Caco-2 (cell line): ENCODE measurements around the gene YIF1A. TPM values are rescaled to one million over a fixed set of nuclear protein-coding genes. Genes with fewer than 3 reads are reported as not detected.

Experiments used
- BruUV-seq: library from RNA; stranded (reverse); fragments of 400-500 nt; replicated peaks from 2 replicates; lab custom pipeline; 2021; lab: Mats Ljungman, UMichigan
- CTCF ChIA-PET: fragments of 300-600 bp; sonication (Branson Sonifier 250); formaldehyde crosslinking; loops from one replicate; lab custom pipeline; 2022; ENCODE audit warnings: antibody characterized with exemption; lab: Charles Lee
- POLR2A ChIA-PET: fragments of 300-600 bp; sonication (Branson Sonifier 250); formaldehyde crosslinking; loops from one replicate; lab custom pipeline; 2022; ENCODE audit warnings: antibody characterized with exemption; lab: Charles Lee
- DNase-seq, 2 experiments: peaks; one replicate each; pipeline versions ENCODE4 v3.0.0 to v3.0.0-alpha.2; 2020 to 2022
- H3K27me3 ChIP-seq: replicated peaks from 2 replicates; pipeline ENCODE4 v1.6.0; 2011; ENCODE audit warnings: low read length; ENCODE audit not compliant: control insufficient read depth, insufficient read depth
- H3K36me3 ChIP-seq: 2 replicates; pipeline ENCODE4 v1.5.1; 2011; ENCODE audit warnings: low read length; ENCODE audit not compliant: control insufficient read depth, insufficient read depth
- H3K4me1 ChIP-seq: fragments of 250-450 bp; sonication (Bioruptor Pico); 2 replicates; pipeline ENCODE4 v1.5.1; 2020; ENCODE audit warnings: mild to moderate bottlenecking
- H3K4me3 ChIP-seq: 2 replicates; pipeline ENCODE4 v1.5.1; 2011; ENCODE audit warnings: low read depth, mild to moderate bottlenecking, control low read depth, low read length
- H3K9me3 ChIP-seq: fragments of 250-450 bp; sonication (Bioruptor Pico); 2 replicates; pipeline ENCODE4 v1.5.1; 2020; ENCODE audit warnings: mild to moderate bottlenecking, moderate library complexity
- H3K27ac Mint-ChIP-seq: one replicate; pipeline ENCODE4 v1.8.0; 2022; ENCODE audit warnings: mixed read lengths; ENCODE audit not compliant: unreplicated experiment
- H3K27me3 Mint-ChIP-seq: one replicate; pipeline ENCODE4 v1.8.0; 2022; ENCODE audit warnings: mixed read lengths; ENCODE audit not compliant: insufficient read depth, unreplicated experiment
- H3K36me3 Mint-ChIP-seq: one replicate; pipeline ENCODE4 v1.8.0; 2022; ENCODE audit warnings: mild to moderate bottlenecking, mixed read lengths; ENCODE audit not compliant: insufficient read depth, unreplicated experiment
- H3K4me1 Mint-ChIP-seq: one replicate; pipeline ENCODE4 v1.8.0; 2022; ENCODE audit warnings: low read depth, mixed read lengths; ENCODE audit not compliant: unreplicated experiment
- H3K4me3 Mint-ChIP-seq: one replicate; pipeline ENCODE4 v1.8.0; 2022; ENCODE audit warnings: mild to moderate bottlenecking, moderate library complexity, mixed read lengths; ENCODE audit not compliant: unreplicated experiment
- H3K9me3 Mint-ChIP-seq: one replicate; pipeline ENCODE4 v1.8.0; 2022; ENCODE audit warnings: mixed read lengths; ENCODE audit not compliant: unreplicated experiment
- CTCF ChIP-seq, 2 experiments: fragments of 200-600 bp in 1 of 2; IDR thresholded peaks; 1 replicate in 1 of 2; 2 replicates in 1 of 2; pipeline versions ENCODE4 v1.5.1 to v1.8.0; 2011 to 2022; ENCODE audit warnings: antibody characterized with exemption in 1 of 2, control low read depth in 1 of 2, inconsistent platforms in 1 of 2, low read depth in 1 of 2, low read length in 1 of 2, mild to moderate bottlenecking in 1 of 2, moderate library complexity in 1 of 2; ENCODE audit not compliant: insufficient read depth in 1 of 2, severe bottlenecking in 1 of 2, unreplicated experiment in 1 of 2
- intact Hi-C: fragments of 100-400 bp; cut with micrococcal nuclease; formaldehyde crosslinking; loops from one replicate; pipeline ENCODE4 v1.10.0; 2022; ENCODE audit not compliant: unreplicated experiment
- total RNA-seq: library from RNA; stranded (reverse); gene quantifications from 2 replicates; pipeline ENCODE4 v1.2.3, GENCODE V29; 2022

The YIF1A gene
- total RNA-seq, 1 experiment from 2014 or later: 159 TPM

GRCh38 chr11:66279092-66279734 is 9.7 kb downstream of the YIF1A start:
- ChIA-PET CTCF (no interaction called here), POLR2A (interaction anchor here (1.0 kb wide), 1 partner anchor 10 kb away, joined by 13 read pairs; the partner anchor contains the start of gene YIF1A)
- Mint-ChIP-seq H3K36me3 (peaks cover 59% of the 10 kb centered on the region), H3K27ac (peak overlapping the region; percentile 43), H3K4me1 (peaks cover 26% of the 10 kb centered on the region), H3K4me3 (peak overlapping the region; percentile 73), H3K9me3 (no peaks in the 10 kb centered on the region), H3K27me3 (no peaks in the 10 kb centered on the region)
- TF ChIP-seq CTCF (IDR thresholded peaks at IDR 0.05; ENCODE audit: insufficient read depth in 1 of 2, low read depth in 1 of 2, low read length in 1 of 2, severe bottlenecking in 1 of 2, unreplicated experiment in 1 of 2): no peak
- no peaks in the 10 kb centered on the region for H3K27me3 ChIP-seq
- no peak overlapping the region for H3K4me3 ChIP-seq
- no peaks in the 10 kb centered on the region for H3K9me3 ChIP-seq
- no TSS peak for BruUV-seq
- intact Hi-C loops: no loop called here
- peaks cover 11% of the 10 kb centered on the region for H3K4me1 ChIP-seq
- DNase-seq: no peak
- peaks cover 3% of the 10 kb centered on the region for H3K36me3 ChIP-seq

GRCh38 chr11:66278363-66279091 is 10.4 kb downstream of the YIF1A start:
- DNase-seq: peak in 1 of 2 experiments; percentile 55
- no TSS peak for BruUV-seq
- Mint-ChIP-seq H3K27me3 (no peaks in the 10 kb centered on the region), H3K36me3 (peaks cover 65% of the 10 kb centered on the region), H3K27ac (peak overlapping the region; percentile 43), H3K4me1 (peaks cover 26% of the 10 kb centered on the region), H3K4me3 (peak overlapping the region; percentile 73), H3K9me3 (no peaks in the 10 kb centered on the region)
- Histone ChIP-seq H3K9me3 (no peaks in the 10 kb centered on the region), H3K4me3 (peak overlapping the region; percentile 56), H3K36me3 (peaks cover 4% of the 10 kb centered on the region; the same call in 1 of the 2 replicates), H3K27me3 (no peaks in the 10 kb centered on the region), H3K4me1 (peaks cover 11% of the 10 kb centered on the region)
- POLR2A ChIA-PET: interaction anchor here (1.0 kb wide), 1 partner anchor 10 kb away, joined by 13 read pairs; the partner anchor contains the start of gene YIF1A
- TF ChIP-seq CTCF (IDR thresholded peaks at IDR 0.05; ENCODE audit: insufficient read depth in 1 of 2, low read depth in 1 of 2, low read length in 1 of 2, severe bottlenecking in 1 of 2, unreplicated experiment in 1 of 2): no peak
- CTCF ChIA-PET: interaction anchor here (0.6 kb wide), 1 partner anchor 34 kb away, joined by 4 read pairs; no protein-coding TSS in a partner anchor
- intact Hi-C loops: no loop called here
